Measurements from ENCODE around the gene FAM124A. TPM values are rescaled to one million over a fixed set of nuclear protein-coding genes. Genes with fewer than 3 reads are reported as not detected.

The FAM124A gene
- total RNA-seq, 1 experiment from 2014 or later: not detected

GRCh38 chr13:51201886-51202285 lies 20.3 kb upstream of the FAM124A start:
- Histone ChIP-seq H3K4me3 (no peak overlapping the region), H3K79me2 (ENCODE audit: low read depth) (no peaks in the 10 kb centered on the region), H3K9me3 (ENCODE audit: insufficient read depth, low read depth) (no peaks in the 10 kb centered on the region), H3K27ac (no peak overlapping the region), H3K36me3 (ENCODE audit: low read depth) (no peaks in the 10 kb centered on the region), H3F3A (ENCODE audit: insufficient read depth, low read depth) (no peaks in the 10 kb centered on the region), H2AFZ (no peak overlapping the region), H3K9me2 (ENCODE audit: insufficient read depth) (no peaks in the 10 kb centered on the region), H3K4me1 (replicated peaks; ENCODE audit: insufficient read depth) (no peaks in the 10 kb centered on the region), H3K4me2 (no peak overlapping the region), H4K20me1 (ENCODE audit: insufficient read depth) (no peaks in the 10 kb centered on the region), H3K27me3 (ENCODE audit: insufficient read depth, low read depth) (peaks cover 62% of the 10 kb centered on the region)
- no TSS peak for BruUV-seq (replicated peaks)
- no peak for DNase-seq
- intact Hi-C loops (cut with micrococcal nuclease; ENCODE audit: unreplicated experiment): no loop called here
- ChIA-PET CTCF (no interaction called here), POLR2A (ENCODE audit: unreplicated experiment) (no interaction called here)
- TF ChIP-seq, protein P1, sequence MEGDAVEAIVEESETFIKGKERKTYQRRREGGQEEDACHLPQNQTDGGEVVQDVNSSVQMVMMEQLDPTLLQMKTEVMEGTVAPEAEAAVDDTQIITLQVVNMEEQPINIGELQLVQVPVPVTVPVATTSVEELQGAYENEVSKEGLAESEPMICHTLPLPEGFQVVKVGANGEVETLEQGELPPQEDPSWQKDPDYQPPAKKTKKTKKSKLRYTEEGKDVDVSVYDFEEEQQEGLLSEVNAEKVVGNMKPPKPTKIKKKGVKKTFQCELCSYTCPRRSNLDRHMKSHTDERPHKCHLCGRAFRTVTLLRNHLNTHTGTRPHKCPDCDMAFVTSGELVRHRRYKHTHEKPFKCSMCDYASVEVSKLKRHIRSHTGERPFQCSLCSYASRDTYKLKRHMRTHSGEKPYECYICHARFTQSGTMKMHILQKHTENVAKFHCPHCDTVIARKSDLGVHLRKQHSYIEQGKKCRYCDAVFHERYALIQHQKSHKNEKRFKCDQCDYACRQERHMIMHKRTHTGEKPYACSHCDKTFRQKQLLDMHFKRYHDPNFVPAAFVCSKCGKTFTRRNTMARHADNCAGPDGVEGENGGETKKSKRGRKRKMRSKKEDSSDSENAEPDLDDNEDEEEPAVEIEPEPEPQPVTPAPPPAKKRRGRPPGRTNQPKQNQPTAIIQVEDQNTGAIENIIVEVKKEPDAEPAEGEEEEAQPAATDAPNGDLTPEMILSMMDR (conservative IDR thresholded peaks at IDR 0.05): no peak
- TF ChIP-seq EZH2 (IDR thresholded peaks at IDR 0.05; ENCODE audit: low read depth): no peak

- no peak for TF ChIP-seq EZH2 (IDR thresholded peaks at IDR 0.05; ENCODE audit: low read depth)
- TF ChIP-seq, protein P1 (conservative IDR thresholded peaks at IDR 0.05): no peak
- Histone ChIP-seq H3K9me3 (ENCODE audit: insufficient read depth, low read depth) (no peaks in the 10 kb centered on the region), H3K27ac (no peak overlapping the region), H3K4me2 (no peak overlapping the region), H3K36me3 (ENCODE audit: low read depth) (no peaks in the 10 kb centered on the region), H3K4me1 (replicated peaks; ENCODE audit: insufficient read depth) (no peaks in the 10 kb centered on the region), H3K79me2 (ENCODE audit: low read depth) (no peaks in the 10 kb centered on the region), H4K20me1 (ENCODE audit: insufficient read depth) (no peaks in the 10 kb centered on the region), H2AFZ (no peak overlapping the region), H3F3A (ENCODE audit: insufficient read depth, low read depth) (no peaks in the 10 kb centered on the region), H3K4me3 (no peak overlapping the region), H3K27me3 (ENCODE audit: insufficient read depth, low read depth) (peaks cover 65% of the 10 kb centered on the region), H3K9me2 (ENCODE audit: insufficient read depth) (no peaks in the 10 kb centered on the region)
- BruUV-seq (replicated peaks): no TSS peak
- CTCF ChIA-PET: no interaction called here
- intact Hi-C loops (cut with micrococcal nuclease; ENCODE audit: unreplicated experiment): no loop called here
- POLR2A ChIA-PET (ENCODE audit: unreplicated experiment): no interaction called here
- no peak for DNase-seq
Observed at GRCh38 chr13:51202477-51203046, 19.6 kb upstream of the FAM124A start.

GRCh38 chr13:51206584-51206983 lies 15.6 kb upstream of the FAM124A start:
- H3K36me3 ChIP-seq (ENCODE audit: low read depth): no peaks in the 10 kb centered on the region
- no peak overlapping the region for H3K4me2 ChIP-seq
- no peaks in the 10 kb centered on the region for H3K4me1 ChIP-seq (replicated peaks; ENCODE audit: insufficient read depth)
- no peak overlapping the region for H2AFZ ChIP-seq
- CTCF ChIA-PET: no interaction called here
- no TSS peak for BruUV-seq (replicated peaks)
- H3K27me3 ChIP-seq (ENCODE audit: insufficient read depth, low read depth): peaks cover 89% of the 10 kb centered on the region
- no peak for TF ChIP-seq EZH2 (IDR thresholded peaks at IDR 0.05; ENCODE audit: low read depth)
- TF ChIP-seq, protein P1 (conservative IDR thresholded peaks at IDR 0.05): no peak
- no peak overlapping the region for H3K4me3 ChIP-seq
- H4K20me1 ChIP-seq (ENCODE audit: insufficient read depth): no peaks in the 10 kb centered on the region
- no peak for DNase-seq
- intact Hi-C loops (cut with micrococcal nuclease; ENCODE audit: unreplicated experiment): no loop called here
- H3K9me2 ChIP-seq (ENCODE audit: insufficient read depth): no peaks in the 10 kb centered on the region
- no peak overlapping the region for H3K27ac ChIP-seq
- H3K79me2 ChIP-seq (ENCODE audit: low read depth): no peaks in the 10 kb centered on the region
- POLR2A ChIA-PET (ENCODE audit: unreplicated experiment): no interaction called here
- H3F3A ChIP-seq (ENCODE audit: insufficient read depth, low read depth): no peaks in the 10 kb centered on the region
- no peaks in the 10 kb centered on the region for H3K9me3 ChIP-seq (ENCODE audit: insufficient read depth, low read depth)

Measured in PC-9 (cell line).